CD4-positive, alpha-beta T cell treated with Interleukin-4 for 4 hours (primary cell): ENCODE results near the gene MAML2.

Experiments
- DNase-seq: peaks from one replicate; pipeline ENCODE4 v3.0.0-alpha.2; 2020

Gene MAML2

DNA sequence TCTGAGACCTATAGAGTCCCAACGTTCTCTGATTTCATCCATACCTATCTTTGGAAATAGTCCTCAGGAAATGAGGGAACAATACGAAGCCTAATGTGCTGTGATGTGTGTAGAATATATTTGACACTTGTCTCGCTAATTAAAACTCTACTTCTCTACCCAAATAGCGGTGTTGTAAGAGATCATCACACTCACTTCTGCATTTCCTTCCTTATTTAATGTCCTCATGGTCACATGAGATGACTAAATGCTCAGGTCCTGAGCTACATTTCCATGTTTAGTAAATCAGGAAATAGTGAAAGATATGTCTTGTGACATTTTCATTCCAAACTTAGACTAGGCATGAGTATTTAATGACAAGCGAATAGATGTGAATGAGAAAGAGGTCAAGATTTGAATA is 112.3 kb downstream of the MAML2 start:
- DNase-seq: no peak

DNA sequence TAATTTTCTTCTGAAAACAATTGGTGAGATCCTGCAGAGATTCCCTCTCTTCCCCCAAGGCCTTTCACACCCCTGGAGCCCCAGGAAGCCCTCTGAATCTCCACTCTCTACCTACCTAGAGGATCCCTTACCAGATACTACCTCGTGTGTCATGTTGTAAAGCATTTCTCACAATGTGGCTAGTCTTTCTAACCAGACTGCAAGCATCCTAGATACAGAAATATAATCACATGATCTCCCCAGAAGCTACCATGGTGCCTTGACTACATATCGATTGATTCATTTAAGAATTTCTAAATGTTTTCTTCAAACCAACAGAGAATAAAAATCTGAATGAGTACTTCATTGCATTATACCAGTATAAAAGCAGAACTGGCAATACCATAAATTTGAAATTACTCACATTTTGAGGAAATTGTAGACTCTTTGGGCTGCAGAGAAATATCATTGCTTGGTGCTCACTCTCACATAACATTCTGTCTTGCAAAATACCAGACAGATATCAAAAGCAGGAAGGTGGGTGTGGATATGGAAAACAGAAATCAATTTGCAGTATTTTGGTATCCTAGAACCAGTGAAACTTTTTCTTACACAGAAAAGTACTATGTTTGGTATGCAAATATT is 113.5 kb downstream of the MAML2 start:
- DNase-seq: no peak

DNA sequence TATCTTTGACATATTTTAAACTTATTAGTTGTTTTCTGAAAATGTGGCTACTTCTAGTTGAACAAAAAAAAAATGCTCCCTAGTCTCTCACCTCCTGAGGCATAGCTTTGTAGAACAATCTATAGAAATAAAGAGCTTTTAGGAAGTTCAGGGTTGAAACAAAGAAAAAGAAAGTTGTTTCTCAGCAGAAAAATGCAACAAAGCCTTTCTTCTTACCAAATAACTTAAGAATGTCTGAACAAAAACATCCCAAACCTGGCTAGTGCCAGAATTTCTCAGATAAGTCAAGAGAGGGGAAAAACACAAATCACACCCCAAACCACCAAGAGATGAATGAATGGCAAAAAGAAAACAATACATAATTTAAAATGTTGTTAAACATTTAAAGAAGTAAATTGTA is 114.1 kb downstream of the MAML2 start:
- DNase-seq: no peak

DNA sequence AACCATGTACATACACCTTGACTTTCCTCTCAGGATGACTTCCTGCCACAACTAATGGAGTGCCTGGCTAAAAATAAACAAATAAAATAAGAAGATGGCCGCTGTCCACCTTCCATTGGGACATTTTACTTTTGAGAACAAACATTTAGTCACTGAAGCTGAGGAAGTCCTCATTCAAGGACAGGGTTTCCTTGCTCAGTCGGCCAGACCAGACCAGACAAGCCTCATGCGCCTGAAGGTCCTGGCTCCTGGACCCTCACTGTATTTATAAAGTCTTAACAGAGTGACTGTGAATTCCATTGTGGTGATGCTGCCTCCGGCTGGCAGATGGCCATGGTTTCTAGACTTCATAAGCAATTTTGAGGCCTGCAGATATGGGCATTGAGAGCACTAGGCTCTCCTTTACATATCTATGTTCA is 114.5 kb downstream of the MAML2 start:
- DNase-seq: no peak

DNA sequence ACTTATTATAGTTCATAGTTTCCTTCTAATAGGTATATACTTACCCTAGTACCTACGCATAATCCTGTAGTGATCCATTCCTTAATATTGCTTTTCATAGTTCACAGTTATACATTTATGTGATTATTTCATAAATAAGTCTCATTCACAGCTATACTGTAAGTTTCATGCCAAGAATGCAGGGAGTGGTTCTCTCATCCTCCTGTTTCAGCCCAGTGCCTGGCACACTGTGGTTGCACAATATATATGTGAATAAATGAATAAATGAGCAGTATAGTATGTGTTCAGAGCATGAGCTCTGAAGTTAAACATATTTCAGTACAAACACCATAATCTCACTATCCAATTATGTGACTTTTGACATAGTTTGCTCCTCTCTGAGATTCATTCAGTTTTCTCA is 115.8 kb downstream of the MAML2 start:
- DNase-seq: no peak

DNA sequence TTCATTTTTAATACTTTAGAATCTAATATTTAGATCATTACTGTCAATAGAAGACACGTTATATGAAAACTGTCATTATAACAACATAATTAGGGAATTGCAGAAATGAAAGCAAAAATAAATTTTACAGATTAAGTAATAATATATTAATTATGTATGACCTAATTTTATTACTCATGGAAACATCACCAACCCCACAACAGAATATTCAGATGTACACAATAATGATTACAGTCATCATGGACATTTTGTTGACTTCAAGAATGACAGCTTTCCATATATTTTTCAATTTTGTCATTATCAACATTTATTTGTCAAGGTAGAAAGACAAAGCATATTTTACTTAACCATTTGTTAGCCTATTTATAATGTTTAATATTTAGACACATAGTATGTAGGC is 119.9 kb downstream of the MAML2 start:
- no peak for DNase-seq

DNA sequence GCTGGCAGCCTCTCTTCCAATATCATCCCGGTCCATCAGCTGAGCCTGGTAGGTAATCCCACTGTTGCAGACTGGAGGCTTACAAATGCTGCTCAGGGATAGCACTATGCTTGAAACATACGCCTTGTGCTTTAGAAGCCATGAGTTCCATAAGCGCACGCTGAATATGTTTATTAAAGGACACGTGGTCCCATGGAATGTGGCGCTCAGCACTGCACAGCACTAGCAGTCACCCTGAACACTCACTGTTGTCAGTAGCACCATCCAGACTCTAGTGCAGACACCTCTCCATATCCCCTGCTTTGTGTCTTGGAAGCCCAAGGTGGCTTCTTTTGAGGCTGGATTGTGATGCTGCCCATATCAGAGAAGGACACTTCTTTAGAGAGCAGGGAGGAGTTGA is 120.9 kb downstream of the MAML2 start:
- DNase-seq: no peak

DNA sequence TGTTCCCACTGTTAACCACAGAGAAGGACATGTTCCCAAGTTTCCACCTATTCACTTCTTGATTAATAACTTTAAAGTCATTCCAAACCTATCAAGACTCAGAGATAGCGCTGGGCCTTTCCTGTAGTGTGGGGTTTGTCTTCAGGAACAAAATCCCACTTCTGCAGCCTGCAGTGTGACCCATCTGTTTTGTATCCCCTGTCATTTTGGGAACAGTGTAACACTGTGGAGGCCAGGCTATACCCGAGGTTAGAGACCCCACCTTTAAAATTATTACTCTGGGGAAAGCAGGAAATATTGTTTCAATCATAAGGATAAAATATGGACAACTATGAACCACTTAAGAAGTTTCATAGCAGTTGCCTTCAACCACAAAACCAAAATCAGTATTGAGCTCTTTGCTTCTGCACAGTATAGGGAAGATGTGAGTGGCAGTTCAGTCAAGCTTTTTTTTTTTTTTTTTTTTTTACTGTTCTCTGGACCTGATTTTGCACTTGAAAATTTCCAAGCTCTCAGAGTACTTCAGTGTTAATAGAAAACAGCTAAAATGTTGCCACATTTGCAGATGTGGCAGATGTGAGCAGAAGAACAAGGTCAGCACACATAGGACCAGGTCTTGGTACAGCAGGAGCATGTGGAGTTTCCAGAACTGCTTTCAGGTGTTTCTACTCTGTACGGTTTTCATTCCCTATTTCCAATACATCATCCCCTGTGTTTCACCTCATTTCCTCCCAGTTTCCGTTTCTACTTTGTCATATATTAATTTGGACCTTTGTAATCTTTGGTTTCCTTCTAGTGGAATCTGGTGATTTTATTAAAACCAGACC is 121.5 kb downstream of the MAML2 start:
- no peak for DNase-seq

DNA sequence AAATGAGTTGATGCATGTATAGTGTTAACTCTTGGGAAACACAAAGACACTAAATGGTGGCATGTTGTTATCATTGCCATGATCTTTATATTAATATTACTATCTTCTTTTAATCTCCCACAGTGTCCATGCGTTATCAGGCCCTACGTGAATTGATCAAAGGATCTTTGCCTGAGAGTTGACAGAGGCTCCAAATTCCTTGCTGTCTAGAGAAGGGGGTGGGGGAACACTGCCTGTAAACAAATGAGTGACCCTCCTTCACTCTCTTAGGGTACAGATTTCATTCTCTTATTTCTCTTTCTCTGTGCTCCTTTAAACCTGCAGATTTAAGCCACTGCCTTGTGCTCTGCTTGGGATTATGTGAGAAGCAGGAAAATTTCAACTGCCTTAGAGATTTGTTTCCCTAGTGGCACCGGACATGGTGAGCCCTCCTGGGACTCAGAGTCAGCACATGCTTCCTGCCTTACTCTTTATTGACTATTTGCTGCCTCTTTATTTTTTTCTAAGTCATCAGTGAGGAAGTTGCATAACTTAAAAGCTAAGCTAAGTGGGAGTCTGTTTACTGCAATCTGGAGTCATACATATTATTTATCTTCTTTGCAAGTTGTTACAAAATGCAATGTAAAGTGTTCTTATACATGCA is 122.9 kb downstream of the MAML2 start:
- DNase-seq: no peak

DNA sequence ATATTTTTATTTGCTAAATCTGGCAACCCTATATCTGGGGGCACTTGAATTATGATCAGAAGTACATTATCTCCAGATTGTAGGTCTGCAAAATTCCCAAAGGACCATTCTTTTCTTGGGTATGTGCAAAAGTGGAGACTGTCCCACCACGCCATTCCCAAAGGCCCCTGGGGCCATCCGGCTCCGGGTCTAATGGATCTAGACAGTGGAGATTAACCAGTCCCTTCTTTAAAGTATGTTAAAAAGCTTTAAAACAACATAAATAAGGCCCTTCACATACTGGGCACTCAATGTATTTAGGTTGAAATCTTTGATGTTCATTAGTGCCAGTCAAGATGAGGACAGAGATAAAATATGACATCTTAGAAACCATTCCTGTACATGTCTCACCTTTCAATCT is 124.1 kb downstream of the MAML2 start:
- no peak for DNase-seq

DNA sequence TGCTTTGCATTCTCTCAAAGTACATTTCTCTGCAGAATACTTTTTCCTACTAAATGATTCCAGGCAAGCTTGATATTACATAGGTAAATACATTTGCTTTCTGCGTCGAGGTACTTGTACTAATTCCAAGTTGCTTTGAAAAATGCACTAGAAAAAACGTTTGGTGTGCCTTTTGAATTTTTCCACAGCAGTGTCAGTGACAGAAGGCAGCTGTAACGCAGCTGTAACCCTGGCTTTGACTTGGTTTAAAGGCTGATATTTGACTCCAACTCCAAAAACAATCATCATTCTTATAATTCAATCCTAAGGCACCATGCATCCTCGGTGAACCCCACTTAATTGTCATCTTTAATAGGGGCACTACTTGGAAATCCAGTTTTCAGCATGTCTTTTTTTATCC is 125.0 kb downstream of the MAML2 start:
- no peak for DNase-seq

DNA sequence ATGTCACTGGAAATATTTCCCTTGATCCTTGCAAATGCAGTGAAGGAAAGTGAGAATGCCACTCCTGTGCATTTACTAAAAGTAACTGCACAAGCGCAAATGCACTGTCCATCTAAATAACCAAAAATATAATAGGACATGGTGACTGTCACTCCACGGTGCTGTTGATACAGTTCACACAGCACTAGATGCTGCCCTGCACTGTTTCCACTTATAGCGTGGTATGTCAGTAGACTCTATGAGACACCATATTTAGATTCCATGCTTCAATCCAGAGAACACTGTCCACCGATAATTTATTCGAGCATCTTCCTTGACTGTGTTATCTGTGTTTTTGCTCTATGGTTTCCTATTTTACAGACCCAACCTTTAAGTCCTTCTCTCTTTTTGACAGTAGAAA is 125.8 kb downstream of the MAML2 start:
- no peak for DNase-seq

DNA sequence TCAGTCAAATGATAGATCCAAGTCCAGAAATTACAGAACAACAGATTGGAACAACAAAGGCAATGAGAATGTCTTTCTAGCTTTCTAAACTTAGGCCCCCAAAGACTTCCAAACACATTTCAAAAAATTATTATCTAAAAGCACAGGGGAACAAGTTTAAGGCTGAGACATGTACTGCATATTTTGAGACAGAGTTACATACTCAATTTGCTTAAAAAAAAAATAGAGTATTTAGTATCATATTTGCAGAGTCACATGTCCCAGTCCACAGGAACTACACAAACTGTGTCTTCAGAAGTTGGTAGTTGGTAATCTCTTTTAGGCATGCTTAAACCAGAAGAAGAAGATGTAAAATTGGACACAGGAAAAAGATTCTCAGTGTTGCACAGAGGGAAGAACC is 127.2 kb downstream of the MAML2 start:
- no peak for DNase-seq

DNA sequence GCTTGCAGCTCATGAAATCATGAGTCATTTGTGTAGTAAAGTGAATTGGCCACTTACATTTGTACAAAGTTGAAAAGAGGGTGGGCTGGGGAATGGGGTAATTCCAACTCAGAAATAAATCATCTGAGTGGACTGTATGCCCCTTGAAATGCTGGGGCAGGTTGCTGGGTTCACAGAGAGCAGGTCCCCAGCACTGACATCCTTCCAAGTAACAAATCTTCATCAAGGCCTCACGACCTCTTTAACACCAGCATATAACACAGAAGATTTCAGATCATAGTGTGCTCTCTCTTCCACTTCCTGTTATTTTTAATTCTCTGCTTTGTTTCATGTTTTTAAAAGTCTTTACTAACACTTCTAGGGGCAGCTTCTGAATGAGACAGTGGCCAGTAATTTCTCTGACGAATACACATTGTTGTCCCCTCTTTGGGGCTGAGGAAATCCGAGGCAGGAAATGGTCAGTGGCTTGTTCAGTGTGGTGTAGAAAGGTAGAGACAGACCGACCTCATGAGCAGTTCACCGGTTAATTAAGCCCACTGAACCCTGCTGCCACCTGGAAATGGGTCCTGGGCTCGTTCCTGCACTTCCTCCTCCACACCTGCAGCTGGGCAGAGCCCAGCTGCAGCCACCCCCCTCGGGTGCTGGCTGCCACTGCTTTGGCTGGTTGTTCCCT is 127.7 kb downstream of the MAML2 start:
- DNase-seq: peak; percentile 42

DNA sequence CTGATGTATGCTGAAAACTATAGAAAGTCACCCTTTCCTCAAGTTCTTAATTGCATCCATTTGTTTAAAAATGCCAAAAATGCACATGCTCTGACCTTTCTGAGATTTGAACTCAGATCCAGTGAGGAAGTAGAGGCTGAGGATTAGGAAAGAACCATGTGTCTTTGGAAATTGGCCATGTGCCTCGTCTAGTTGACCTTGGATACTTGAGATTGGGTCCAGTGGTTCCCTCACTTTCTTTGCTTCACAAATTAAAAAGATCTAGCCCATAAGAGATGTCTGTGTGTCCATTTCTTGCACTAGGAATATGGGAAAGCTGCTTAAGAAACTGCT is 128.3 kb downstream of the MAML2 start:
- DNase-seq: no peak

DNA sequence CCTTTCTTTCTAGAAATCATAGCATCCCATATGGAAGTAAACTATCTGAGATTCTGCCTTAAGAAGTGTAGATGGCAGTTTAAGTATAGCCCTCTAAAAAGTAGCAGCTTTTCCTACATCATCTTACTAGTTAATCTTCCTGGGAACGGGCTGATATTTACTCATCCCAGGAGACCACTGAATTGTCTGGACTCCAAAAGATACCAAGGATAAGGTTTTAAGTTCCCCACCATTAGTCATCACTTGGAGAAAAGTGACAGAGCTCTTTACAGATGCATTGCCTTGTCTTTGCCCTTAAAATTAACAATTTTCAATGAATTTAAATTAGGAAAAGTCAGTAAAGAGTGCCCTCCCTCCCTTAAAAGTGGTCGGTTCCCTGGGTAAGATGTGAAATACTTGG is 129.5 kb downstream of the MAML2 start:
- no peak for DNase-seq

DNA sequence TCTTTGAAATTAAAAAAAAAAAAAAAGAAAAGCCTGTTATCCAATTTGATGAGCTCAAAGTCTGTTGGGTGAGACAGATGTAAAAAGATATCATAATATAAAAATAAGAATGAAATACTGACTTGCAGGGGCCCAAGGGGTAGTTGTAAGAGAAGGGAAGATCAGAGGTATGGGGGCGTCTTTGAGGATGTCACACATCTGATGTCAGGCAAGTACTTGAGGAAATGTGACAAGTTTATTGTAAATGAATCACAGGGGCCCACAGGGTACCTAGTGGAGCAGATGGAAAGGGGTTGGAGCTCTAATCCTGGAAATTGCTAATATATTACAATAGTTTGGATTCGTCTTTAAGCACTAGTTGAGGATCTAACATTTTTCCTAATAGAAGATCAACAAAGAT is 131.6 kb downstream of the MAML2 start:
- DNase-seq: no peak

DNA sequence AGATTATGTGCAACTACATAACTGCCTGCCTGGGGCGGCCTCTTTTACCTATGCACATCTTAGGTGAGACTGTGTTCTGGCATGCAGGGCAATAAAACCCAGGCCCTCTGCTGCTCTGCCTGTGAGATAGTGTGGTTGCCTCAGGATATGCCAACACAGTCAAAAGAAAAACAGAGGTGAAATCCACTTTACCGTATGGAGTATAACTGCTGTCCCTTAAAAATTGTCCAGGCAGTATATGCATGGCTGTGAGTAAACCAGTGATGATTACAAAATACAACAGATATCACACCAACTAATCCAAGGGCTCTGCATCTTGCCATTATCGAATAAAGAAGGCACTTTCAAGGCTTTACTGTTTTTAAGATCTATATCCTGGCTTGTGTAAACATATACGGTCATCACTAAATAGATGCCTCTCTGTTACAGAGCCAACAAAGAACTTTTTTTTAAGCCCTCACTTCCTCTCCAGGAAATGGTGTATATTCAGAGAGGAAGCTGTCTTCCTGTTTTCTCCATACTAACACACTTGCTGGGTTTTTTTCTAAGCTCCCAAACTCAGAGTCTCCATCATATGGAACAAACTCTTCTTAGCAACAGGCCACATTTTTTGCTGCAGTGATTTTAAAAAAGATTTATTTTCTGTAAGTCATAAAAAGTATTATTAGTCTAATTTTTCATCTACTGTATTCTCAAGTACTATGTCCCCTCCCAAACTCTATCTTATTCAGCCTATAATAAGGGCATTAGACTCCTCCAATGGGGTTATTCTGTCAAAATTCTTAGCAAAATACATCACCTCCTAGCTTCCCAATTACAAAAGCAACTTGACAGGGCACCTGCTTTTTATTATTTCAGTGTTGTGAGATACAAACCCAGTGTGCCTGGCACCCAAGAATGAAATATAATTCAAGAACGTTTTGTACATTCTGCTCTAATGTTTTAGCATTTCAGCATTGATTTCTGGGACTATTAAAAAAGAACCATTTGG is 135.2 kb downstream of the MAML2 start:
- DNase-seq: peak; percentile 60

DNA sequence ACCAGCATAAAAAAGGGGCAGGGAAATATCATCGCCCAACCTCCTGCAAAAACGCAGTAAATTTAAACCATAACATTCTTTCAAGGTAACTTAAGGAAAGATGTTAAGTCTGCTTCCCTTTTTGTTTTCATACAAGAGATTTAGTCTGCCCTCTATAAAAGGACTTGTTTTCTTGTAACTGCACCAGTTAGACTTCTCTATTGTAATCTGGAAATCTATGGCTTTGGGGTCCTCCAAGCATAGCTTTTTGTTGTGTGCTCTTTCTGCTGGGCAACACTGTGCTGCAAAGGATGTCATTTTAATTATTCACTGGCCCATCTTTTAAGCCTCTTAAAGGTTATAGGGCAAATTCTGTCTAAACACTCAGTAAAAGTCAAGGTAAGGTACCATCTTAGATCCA is 136.0 kb downstream of the MAML2 start:
- DNase-seq: no peak

DNA sequence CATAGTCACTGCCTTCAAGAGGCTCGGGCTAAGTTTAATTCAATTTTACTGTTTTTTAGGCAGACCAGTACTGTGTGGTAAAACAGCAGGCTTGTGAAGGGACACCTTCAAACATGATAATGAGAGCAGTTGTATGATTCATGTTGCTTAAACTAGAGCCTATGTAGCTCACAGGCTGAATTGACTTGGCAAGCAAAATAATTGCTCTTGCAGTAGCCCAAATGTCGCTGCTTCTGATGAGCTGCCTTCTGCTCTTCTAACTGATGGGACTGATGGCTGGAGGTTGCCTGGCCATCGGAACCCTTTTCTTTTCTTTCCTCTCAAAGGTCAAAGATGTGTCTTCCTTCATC is 137.6 kb downstream of the MAML2 start:
- DNase-seq: peak; percentile 39

DNA sequence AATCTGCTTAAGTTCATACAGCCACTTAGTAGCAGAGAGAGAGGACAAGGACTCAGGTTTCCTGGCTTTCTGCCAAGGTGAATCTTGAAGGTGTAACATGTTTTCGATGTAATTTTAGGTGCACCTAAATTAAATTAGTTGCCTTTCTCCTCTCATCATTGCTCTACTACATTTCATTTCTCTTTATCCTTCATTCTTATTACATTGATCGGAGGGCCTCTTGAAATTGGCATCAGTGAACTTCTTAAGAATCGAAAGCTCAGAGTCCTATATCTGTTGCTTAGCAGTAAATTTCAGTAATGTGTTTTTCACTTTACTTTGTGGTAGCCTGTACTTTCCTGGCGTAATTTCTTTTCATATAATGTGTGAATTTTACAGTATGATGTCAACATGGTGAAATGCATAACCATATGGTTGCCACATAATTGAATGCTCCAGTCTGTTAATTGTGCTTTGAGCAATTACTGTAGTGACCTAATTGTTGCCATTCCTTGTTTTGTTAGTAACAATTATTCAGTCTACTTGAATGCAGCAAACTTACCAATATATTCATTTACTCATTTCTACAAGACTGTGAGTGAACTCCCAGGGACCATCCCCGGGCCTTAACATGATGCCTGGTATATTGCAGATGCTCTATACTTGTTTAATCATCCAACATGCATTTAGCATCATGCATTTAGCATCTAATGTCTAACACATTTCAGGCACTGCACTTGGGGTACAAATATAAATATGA is 138.1 kb downstream of the MAML2 start:
- peak; percentile 66 for DNase-seq

DNA sequence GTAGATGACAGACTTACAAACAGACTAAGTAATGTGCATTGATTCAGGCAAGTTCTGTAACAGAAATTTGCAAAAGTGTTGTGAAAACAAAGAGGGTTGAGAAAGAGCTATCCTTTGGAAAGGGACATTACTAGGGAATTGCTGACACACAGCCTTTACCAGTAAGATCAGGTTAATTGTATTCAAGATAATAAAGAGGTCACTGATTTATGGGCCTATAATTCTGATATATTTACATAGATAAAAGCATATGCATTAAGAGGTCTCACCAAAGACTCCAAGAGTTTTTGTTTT is 138.7 kb downstream of the MAML2 start:
- no peak for DNase-seq
